HL-60 (cell line): ENCODE data around the gene NKAIN1.
"Not testable (repeated sequence)": the region's sequence is repeated elsewhere in the genome, so short reads cannot be mapped to it uniquely, and the experiment has no call there.

Experiments
- DNase-seq, 2 experiments: peaks; one replicate each; pipeline ENCODE4 v3.0.0-alpha.2; 2010 to 2020; ENCODE audit warnings: low read depth in 1 of 2, low spot score in 1 of 2
- H3K27ac ChIP-seq: fragments of 250-450 bp; sonication (Bioruptor Pico); replicated peaks from 2 replicates; pipeline ENCODE4 v1.5.1; 2020; ENCODE audit warnings: mild to moderate bottlenecking, moderate library complexity
- H3K27me3 ChIP-seq: fragments of 250-450 bp; sonication (Bioruptor Pico); 2 replicates; pipeline ENCODE4 v1.5.1; 2021; ENCODE audit warnings: mild to moderate bottlenecking, moderate library complexity; ENCODE audit not compliant: insufficient read depth, poor library complexity, severe bottlenecking
- H3K4me3 ChIP-seq: replicated peaks from 2 replicates; pipeline ENCODE4 v1.5.1; 2011; ENCODE audit warnings: mild to moderate bottlenecking, control low read depth, low read length; ENCODE audit not compliant: insufficient read depth
- GABPA ChIP-seq: IDR thresholded peaks from 2 replicates; pipeline ENCODE4 v1.6.1; 2012; ENCODE audit warnings: low read depth
- POLR2AphosphoS5 ChIP-seq: IDR thresholded peaks from 2 replicates; pipeline ENCODE4 v1.6.1; 2012; ENCODE audit warnings: low read depth
- SPI1 ChIP-seq: IDR thresholded peaks from 2 replicates; pipeline ENCODE4 v1.6.1; 2012; ENCODE audit warnings: low read depth, mild to moderate bottlenecking, borderline replicate concordance
- long read RNA-seq: library from polyadenylated mRNA; unstranded; transcript quantifications from one replicate; pipeline ENCODE4 v2.0.0, GENCODE V29; 2020
- TF ChIP-seq, protein P1 (sequence below): IDR thresholded peaks from one replicate; pipeline ENCODE4 v1.5.1; 2011; ENCODE audit warnings: low read length, control low read depth, inconsistent platforms; ENCODE audit not compliant: insufficient read depth
- TF ChIP-seq, protein P2 (sequence below): IDR thresholded peaks from 2 replicates; pipeline ENCODE4 v1.6.1; 2012; ENCODE audit warnings: low read depth; ENCODE audit not compliant: insufficient replicate concordance

NKAIN1 gene
- long read RNA-seq = 0 reads

DNA sequence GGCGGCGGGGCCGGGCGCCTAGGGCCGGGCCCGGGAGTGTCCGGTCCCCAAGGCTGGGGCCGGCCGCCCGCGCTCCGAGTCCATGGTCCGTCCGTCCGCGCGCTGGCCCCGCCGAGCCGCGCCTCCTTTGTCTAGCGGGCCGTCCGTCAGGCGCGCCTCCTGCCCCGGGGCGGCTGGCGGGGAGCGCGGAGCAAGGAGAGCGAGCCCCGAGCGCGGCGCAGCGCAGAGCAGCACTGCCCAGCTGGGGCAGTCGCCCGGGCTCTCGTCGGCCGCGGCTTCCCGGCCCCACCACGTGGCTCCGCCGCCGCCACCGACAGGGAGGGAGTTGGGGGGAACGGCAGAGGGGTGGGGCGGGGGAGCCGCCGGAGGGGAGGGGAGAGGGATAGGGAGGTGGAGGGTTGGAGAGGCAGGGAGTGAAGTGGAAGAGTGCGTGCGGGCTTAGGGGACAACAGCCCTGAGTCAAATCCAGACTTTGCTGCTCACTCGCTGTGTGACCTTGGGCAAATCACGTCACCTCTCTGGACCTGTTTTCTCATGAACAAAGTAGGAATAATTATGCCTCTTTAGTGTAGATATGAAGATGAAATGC, at the start of gene NKAIN1:
TSS of gene NKAIN1 (minus strand) at position 235 of the 589 bp plus-strand sequence. CDS start 340 bp downstream, outside the sequence.
- TF ChIP-seq, protein P1, sequence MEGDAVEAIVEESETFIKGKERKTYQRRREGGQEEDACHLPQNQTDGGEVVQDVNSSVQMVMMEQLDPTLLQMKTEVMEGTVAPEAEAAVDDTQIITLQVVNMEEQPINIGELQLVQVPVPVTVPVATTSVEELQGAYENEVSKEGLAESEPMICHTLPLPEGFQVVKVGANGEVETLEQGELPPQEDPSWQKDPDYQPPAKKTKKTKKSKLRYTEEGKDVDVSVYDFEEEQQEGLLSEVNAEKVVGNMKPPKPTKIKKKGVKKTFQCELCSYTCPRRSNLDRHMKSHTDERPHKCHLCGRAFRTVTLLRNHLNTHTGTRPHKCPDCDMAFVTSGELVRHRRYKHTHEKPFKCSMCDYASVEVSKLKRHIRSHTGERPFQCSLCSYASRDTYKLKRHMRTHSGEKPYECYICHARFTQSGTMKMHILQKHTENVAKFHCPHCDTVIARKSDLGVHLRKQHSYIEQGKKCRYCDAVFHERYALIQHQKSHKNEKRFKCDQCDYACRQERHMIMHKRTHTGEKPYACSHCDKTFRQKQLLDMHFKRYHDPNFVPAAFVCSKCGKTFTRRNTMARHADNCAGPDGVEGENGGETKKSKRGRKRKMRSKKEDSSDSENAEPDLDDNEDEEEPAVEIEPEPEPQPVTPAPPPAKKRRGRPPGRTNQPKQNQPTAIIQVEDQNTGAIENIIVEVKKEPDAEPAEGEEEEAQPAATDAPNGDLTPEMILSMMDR = no peak
- TF ChIP-seq, protein P2, sequence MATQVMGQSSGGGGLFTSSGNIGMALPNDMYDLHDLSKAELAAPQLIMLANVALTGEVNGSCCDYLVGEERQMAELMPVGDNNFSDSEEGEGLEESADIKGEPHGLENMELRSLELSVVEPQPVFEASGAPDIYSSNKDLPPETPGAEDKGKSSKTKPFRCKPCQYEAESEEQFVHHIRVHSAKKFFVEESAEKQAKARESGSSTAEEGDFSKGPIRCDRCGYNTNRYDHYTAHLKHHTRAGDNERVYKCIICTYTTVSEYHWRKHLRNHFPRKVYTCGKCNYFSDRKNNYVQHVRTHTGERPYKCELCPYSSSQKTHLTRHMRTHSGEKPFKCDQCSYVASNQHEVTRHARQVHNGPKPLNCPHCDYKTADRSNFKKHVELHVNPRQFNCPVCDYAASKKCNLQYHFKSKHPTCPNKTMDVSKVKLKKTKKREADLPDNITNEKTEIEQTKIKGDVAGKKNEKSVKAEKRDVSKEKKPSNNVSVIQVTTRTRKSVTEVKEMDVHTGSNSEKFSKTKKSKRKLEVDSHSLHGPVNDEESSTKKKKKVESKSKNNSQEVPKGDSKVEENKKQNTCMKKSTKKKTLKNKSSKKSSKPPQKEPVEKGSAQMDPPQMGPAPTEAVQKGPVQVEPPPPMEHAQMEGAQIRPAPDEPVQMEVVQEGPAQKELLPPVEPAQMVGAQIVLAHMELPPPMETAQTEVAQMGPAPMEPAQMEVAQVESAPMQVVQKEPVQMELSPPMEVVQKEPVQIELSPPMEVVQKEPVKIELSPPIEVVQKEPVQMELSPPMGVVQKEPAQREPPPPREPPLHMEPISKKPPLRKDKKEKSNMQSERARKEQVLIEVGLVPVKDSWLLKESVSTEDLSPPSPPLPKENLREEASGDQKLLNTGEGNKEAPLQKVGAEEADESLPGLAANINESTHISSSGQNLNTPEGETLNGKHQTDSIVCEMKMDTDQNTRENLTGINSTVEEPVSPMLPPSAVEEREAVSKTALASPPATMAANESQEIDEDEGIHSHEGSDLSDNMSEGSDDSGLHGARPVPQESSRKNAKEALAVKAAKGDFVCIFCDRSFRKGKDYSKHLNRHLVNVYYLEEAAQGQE = no peak
- TF ChIP-seq GABPA = no peak
- no peak for TF ChIP-seq SPI1
- no peak for TF ChIP-seq POLR2AphosphoS5
- DNase-seq = no peak
- no peak within 1 kb of the TSS for H3K27ac ChIP-seq
- H3K27me3 ChIP-seq = peaks cover 32% of the 10 kb centered on the region
- no peak within 1 kb of the TSS; the same call in 1 of the 2 replicates for H3K4me3 ChIP-seq

DNA sequence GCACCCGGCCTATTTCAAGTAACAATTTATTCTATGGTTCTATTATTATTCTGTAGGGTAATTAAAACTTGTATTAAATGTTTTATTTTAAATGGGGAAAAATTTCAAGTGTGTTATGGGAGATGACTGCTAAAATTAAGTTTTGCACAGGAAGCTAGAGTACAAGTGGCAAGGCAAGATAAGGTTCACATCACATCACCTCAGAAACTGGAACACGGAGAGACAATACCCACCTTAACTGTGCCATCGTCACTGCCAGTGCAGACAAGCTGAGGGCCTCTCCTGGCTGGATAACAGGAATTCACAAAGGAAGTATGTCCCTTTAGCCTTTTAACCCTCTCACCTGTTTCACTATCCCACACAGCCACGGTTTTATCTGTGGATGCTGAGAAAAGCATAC, 49.3 kb upstream of the NKAIN1 start:
- H3K27me3 ChIP-seq = no peaks in the 10 kb centered on the region
- TF ChIP-seq SPI1 (no peak), POLR2AphosphoS5 (no peak), GABPA (no peak)
- TF ChIP-seq, protein P2 = no peak
- TF ChIP-seq, protein P1 = no peak
- H3K4me3 ChIP-seq = no peak overlapping the region
- H3K27ac ChIP-seq = no peak overlapping the region
- no peak for DNase-seq

DNA sequence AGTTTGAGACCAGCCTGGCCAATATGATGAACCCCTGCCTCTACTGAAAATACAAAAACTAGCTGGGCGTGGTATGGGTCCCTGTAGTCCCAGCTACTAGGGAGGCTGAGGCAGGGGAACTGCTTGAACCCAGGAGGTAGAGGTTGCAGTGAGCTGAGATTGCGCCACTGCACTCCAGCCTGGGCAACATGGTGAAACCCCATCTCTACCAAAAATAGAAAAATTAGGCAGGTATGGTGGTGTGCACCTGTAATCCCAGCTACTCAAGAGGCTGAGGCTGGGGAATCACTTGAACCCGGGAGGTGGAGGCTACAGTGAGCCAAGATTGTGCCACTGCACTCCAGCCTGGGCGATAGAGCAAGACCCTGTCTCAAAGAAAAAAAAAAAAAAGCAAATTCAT, 48.1 kb upstream of the NKAIN1 start:
- not testable (repeated sequence) for H3K27ac ChIP-seq, H3K4me3 ChIP-seq, H3K27me3 ChIP-seq, DNase-seq

DNA sequence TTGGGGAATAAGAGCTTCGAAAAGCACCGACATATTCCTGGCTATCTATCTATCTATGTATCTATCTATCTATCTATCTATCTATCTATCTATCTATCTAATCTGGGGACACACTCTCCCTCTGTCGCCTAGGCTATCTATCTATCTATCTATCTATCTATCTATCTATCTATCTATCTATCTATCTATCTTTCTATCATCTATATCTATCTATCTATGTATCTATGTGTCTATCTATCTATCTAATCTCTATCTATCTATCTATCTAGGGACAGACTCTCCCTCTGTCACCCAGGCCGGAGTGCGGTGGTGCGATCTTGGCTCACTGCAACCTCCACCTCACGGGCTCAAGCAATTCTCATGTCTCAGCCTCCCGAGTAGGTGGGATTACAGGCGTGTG, 42.7 kb upstream of the NKAIN1 start:
- not testable (repeated sequence) for H3K27ac ChIP-seq, H3K4me3 ChIP-seq, H3K27me3 ChIP-seq, DNase-seq

DNA sequence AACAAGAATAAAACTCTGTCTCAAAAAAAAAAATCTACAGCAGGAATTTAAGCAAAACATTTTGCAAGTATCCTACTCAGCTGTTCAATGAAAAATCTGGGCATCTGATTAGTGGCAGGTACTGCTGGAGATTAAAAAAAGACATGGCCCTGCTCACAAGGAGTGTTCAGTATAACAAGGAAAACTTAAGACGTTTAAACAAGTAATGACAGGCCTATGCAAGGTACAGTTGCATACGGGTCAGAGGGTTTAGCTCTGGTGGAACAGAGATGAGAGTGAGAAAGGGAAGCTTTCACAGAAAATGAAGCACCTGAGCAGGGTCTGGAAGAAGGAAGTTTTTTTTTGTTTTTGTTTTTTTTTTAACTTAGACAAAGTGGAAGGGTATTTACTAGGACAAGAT, 33.9 kb upstream of the NKAIN1 start:
- TF ChIP-seq, protein P2 = no peak
- no peak for TF ChIP-seq POLR2AphosphoS5
- TF ChIP-seq GABPA = no peak
- TF ChIP-seq, protein P1 = no peak
- no peak for TF ChIP-seq SPI1
- Histone ChIP-seq H3K4me3 (no peak overlapping the region), H3K27ac (no peak overlapping the region), H3K27me3 (no peaks in the 10 kb centered on the region)
- no peak for DNase-seq
